HT1080 (cell line): ENCODE data around the gene ARHGDIG. TPM values are rescaled to one million over a fixed set of nuclear protein-coding genes. Genes with fewer than 3 reads are reported as not detected.

Experiments
- DNase-seq: peaks from one replicate; pipeline ENCODE4 v3.0.0-alpha.2; 2015; ENCODE audit warnings: low read depth
- total RNA-seq: library from RNA; depleted of rRNA; stranded (reverse); fragments of >200 nt; shearing (Covaris generic); gene quantifications from 2 replicates; pipeline ENCODE4 v1.2.3, GENCODE V29; 2014

ARHGDIG gene
- total RNA-seq, 1 experiment from 2014 or later, result not detected

DNA sequence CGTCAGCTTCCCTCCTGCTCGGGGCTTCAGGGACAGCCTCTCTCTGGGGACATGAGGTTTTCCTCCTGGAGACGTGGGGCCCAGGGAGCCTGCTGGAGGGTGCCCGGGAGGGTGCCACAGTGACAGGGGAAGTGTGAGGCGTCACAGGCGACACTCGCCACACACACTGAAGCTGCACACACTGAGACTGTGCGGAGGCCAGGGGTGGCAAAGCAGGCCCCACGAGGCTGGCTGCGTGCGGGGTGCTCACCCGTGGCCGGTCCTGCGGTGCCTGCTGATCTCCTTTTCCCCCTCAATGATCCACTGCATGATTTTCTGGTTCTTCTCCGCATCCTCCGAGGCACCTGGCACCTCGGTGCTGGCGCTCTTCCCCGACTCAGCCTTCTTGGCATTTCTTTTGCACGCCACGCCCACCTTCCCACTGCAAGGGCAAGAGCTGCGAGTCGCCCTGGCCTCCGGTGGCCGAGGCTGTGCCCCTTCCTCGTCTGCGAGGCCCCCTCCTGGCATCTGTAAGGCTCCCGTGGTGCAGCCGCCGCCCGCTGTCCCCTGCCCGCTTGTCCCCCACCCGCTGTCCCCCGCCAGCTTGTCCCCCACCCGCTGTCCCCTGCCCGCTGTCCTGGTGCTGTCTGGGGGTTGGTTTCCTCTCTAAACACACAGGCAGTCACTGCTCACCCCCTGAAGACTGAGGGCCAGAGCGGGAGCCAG, 16.6 kb downstream of the ARHGDIG start:
- no peak for DNase-seq

DNA sequence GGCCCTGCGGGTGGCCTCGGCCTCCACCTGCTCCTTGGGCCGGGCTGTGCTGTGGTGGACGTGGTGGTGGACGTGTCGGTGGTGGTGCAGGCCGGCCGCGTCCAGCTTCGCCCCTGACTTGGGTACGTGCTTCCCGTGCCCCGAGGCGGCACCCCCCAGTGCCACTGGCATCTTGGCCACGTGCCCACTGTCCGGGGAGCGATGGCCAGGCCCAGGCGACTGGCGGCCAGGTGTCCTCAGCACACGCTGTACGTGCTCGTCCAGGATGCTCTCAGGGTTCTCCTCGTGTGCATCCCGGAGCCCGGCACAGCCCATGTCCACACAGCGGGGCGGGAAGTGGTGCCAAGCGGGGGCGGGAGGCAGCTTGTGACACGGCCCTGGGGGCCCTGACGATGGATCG, 17.4 kb downstream of the ARHGDIG start:
- no peak for DNase-seq

DNA sequence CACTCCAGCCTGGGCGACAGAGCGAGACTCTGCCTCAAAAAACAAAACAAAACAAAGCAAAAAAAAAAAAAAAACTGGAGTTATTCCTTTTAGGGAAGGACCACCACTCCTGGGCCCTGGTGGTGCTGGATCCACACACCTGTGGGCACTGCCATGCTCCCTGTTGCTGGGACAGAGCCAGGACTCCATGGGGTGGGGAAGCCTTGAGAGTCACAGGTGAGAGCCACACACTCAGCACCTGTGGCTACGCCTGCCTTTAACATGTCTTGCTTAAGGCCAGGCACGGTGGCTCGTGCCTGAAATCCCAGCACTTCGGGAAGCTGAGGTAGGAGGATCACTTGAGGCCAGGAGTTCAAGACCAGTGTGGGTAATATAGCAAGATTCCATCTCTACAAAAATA, 20.8 kb downstream of the ARHGDIG start:
- no peak for DNase-seq

DNA sequence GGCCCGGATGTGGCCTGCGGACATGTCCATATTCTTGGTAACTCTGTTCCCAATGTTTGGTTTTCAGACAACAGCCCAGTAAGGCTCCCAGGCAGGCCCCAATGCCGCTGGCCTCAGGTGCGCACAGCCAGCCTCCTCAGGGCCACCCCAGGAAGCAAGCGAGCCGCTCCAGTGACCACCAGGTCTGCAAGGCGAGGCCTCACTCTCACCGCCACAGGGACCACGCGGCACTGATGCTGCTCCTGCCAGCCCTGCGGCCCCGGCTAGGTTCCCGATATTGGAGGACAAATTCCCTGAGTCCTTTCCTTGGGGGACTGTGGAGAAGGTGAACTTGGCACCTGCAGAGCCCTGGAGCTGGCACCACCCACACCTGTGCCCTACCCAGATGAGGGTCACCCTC, 21.6 kb downstream of the ARHGDIG start:
- no peak for DNase-seq

DNA sequence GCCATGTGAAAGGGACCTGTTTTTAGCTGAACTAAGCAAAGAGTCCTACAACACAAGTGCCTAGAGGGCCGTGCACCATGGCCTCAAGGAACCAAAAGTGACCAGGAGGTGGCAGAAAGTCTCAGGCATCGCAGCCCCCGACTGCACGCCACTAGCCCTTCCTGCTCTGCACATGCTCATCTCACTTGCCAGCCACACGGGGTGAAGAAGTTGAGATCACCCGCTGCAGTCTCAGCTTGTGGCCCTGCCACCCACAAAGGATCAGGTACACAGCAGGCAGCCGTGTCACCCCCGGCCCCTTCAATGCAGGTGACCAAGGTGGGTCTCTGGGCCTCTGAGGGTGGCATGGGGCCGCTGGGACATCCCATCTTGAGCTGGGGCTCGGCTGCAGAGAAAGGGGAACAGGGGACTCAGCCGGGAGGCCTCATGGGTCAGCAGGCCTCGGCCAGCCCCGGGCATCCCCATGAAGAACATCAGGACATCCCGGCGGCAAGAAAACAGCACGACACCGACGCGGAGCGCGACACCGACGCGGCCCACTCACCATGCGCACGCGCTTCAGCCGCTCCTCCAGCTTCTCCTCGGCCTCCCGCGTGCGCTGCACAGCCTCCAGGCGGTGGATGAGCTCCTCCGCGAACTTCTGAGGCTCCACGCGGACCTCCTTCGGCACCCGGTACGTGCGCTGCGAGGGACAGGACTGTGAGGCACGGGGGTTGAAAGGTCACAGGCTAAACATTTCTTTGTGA, 23.5 kb downstream of the ARHGDIG start:
- peak; percentile 6 for DNase-seq

DNA sequence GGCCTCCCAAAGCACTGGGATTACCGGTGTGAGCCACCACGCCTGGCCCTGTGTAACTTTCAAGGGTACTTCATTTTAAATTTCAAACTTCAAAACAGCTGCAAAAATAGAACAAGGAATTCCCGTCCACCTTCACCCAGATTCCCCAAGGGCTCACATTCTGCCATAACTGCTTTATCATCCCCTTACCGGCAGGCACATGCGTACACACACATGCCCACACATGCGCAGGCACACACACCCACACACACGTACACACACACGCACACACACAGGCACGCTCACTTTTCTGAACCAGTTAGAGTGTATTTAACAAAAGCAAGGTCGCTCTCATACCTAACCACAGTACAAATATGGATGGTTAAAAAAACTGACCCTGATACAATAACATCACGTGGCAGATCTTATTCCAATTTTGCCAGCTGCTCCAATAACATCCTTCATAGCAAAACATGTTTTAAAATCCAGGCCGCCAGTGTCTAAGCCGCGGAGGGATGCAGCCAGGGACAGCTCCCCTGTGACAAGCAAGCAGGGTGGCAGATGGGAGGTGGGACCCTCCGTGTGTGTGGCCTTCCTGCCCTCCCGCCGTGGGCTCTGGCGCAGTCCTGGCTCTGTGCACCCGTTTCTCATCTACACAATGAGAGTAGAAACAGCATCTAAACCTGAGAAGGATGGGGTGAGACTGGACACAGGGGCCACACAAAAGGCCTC, 25.7 kb downstream of the ARHGDIG start:
- DNase-seq, result no peak

DNA sequence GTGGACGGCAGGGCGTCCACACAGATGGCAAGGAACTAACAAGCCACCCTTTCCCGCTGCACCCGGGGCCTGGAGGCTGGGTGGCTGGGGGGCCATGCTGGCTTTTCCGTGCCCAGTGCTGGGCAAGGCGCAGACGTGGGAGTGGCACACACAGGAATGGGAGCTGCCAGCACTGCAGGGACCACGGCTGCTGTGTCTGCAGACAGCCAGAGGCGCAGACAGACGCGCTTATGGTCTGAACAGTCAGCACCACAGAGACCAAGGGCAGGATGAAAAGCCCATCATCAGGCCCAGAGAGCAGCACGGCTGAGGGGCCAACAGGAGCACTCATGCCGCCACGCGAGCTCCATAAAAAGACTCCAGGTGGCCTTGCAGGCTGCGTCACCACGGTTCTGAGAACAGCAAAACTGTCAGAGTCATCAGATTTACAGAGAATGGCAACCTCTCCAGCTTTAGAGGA, 26.6 kb downstream of the ARHGDIG start:
- DNase-seq, result no peak

DNA sequence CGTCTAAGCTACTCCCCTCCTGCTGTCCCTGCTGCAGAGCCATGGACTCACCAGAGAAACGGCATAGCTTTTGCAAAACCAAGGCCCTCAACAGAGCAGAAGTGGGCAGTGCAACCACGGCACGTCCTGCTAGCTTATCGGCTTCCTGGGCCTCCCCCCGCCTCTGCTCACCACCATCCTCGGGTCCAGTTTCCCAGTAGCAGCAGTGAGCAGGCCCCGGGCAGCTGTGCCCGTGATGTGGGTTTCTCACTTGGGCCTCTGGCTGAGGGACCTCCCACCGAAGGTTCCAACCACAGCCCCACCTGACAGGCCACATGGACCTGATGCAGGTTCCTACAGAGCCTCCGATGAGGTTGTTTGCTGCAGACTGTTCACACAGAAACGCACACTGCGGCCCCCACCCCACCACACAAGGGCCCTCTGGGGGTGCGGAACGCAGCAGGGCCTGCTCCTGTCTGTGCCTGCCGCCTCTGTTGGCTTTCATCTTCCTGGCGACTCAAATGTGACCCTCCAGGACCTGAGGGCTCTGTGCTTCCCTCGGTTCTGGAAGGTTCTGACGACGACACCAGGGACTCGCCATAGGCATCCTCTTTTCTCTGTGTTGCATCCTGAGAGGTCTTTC, 27.4 kb downstream of the ARHGDIG start:
- DNase-seq, result no peak

DNA sequence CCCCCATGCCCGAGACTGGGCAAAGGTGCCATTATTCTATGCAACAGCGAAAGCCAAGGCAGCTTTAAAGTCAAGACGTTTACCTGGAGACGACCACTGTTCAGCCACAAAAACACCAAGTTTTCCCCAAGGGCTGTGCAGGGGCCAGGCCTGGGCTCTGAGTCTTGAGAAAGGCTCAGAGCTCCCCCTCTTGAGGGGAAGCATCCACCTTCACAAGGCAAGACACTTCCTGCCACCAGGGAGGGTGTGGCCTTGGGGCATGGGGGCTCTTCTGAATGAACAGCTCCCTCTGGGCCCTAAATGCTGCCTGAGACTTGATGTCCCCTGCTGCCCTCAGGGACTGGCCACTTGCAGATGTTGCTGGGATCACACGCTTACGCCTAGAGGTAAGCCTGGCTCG, 29.1 kb downstream of the ARHGDIG start:
- DNase-seq, result no peak

DNA sequence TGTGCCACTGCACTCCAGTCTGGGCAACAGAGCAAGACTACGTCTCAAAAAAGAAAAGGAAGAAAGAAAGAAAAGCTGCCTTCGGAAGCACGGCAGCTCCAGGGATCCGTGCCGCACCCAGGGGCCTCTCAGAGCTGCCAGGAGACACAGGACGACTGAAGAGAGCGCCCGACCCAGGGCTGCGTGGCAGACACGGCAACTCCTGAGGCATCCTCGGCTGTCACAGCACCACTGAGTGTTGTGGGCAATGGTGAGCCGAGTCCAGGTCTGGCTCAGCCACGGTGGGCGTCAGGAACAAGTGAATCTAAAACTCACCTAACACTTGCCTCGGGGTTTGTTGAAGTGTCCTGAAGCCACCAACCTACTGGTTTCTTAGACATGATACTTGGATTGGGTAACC, 31.3 kb downstream of the ARHGDIG start:
- no peak for DNase-seq

DNA sequence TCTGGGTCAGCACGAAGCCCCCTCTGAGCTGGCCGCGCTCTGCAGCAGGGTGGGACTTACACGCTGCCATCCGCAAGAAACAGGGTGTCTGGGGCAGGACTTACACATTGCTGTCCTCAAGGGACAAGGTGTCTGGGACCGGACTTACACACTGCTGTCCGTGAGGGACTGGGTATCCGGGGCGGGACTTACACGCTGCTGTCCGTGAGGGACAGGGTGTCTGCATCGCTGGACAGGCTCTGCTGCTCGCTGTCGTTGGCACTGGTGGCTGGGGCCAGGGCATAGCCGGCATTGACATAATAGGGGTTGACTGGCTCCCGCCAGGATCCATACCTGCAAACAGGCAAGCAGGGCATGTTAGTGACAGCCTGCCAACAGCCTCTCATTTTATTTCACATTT, 34.0 kb downstream of the ARHGDIG start:
- DNase-seq, result no peak

DNA sequence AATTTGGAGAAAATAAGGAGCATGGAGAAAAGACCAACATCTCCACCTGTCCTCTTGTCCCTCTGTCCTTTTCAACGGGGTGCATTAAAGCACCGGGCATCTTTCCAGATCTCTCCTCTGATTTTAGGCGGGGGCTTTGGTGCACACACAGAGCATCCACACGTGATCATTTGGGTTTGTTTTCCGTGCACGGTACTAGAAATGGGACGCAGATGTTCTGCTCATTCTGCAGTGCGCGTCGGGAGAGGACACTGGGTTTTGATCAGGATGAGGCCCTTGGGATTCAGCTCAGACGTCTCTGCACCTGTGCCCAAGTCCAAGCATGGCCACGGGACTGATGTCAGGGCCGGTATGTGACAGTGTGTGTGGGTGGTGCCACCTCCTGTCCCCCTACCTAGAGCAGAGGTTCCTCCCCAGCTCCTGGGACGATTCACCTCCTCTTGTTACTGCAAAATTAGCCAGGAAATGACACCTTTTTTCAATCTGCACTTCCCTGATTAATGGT, 34.5 kb downstream of the ARHGDIG start:
- no peak for DNase-seq

DNA sequence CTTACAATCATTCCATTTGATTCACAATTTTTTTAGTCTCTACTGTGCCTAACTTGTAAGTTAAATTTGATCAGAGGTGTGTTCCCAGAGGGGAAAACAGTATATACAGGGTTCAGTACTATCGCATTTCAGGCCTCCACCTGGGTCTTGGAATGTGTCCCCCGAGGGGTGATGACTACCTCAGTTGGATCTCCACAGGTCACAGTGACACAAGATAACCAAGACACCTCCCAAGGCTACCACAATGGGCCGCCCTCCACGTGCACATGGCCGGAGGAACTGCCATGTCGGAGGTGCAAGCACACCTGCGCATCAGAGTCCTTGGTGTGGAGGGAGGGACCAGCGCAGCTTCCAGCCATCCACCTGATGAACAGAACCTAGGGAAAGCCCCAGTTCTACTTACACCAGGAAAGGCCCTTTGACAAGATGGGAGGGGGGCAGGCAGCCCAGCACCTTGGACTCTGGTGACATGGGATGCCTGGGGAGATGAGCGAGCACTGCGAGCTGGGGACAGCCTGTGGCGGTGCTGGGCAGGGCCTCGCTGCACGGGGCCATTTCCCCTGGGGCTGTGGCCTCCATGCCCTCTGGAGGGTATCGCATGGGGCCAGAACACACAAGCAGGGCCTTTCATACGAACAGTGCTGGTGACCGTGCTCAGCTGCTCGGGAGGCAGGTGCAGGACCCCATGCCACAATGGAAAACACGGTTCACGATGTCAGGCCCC, 36.5 kb downstream of the ARHGDIG start:
- DNase-seq, result no peak

DNA sequence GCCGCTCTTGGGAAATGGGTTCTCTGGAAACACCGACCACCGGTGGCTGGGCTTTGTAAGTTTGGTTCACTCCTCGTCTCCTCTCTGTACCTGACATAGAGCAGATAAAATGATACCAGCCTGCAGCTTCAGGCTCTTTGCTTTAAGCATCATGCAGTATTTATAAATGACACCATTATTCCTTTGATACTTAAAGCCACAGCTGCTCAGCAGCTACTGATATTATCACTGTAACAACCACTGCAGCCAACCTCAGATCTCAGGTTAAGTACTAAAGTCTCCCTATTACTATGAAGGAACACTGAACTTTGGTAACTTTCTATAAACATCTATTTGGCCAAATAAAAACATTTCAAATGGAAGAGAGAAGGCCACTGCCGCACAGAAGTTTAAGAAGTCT, 37.2 kb downstream of the ARHGDIG start:
- no peak for DNase-seq

DNA sequence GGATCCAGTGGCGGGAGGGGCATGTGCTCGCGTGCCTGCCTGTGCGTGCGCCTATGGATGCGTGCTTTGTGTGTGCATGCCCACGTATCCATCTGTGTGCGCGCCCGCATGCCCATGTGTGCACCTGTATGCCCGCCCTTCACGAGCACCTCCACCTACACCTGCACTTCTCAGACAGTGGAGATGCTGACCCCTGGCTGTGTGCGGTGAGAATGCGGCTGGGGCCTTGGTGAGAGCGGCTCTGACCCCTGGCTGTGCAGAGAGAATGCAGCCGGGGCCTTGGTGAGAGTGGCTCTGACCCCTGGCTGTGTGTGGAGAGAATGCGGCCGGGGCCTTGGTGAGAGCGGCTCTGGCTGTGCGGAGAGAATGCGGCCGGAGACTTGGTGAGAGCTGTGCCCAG, 38.2 kb downstream of the ARHGDIG start:
- DNase-seq, result no peak

DNA sequence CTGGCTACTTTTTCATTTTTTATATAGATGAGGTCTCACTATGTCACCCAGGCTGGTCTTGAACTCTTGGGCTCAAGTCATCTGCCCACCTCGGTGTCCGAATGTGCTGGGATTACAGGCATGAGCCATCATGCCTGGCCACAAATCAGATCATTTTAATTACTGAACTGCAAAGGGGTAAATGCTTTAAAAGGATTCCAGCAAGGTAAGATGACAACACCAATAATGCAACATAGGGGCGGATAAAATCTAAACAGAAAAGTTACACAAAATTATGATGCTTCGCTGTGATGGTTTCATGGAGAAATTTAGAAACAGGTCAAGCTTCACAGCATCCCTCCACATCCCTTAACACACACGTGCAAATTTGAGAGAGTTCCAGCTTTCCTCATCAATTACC, 39.8 kb downstream of the ARHGDIG start:
- DNase-seq, result no peak

DNA sequence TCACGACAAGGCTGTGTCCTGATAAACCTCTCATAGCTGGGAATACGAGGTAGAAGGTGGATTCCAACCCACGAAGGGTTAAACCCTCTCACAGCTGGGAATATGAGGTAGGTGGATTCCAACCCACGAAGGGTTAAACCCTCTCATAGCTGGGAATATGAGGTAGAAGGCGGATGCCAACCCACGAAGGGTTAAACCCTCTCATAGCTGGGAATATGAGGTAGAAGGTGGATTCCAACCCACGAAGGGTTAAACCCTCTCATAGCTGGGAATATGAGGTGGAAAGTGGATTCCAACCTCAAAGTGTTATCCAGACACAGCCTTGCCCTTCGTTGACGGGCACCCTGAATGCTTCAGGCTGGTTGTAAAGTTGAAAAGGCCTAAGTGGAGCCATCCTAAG, 41.1 kb downstream of the ARHGDIG start:
- no peak for DNase-seq

DNA sequence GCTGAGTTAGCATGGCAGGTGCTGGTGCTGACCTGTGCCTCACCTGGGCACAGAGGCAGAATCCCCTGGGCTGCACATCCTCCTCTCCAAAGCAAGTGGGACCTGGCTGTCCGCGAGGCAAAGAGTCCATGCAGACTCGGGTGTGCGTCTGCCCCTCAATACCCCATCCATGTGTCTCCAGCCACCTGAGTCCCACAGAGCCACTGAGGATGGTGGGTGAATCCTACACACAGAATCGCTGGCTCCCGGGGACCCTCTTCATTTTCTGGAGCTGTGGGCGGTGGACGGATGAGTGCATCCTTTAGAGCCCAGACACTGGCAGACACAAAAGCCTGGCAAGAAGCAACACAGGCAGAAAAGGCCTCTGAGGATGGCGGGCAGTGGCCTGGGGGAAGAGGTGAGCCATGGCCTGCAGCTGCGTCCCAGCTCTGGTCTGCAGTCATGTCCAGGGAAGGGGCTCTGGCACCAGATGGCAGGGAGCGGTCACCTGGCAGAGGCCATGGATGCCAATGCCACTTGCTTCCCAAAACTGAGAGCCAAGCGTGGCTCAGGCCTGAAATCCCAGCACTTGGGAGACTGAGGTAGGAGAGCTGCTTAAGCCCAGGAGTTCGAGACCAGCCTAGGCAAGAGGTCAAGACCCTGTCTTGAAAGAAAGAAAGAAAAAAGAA, 42.2 kb downstream of the ARHGDIG start:
- DNase-seq, result no peak

DNA sequence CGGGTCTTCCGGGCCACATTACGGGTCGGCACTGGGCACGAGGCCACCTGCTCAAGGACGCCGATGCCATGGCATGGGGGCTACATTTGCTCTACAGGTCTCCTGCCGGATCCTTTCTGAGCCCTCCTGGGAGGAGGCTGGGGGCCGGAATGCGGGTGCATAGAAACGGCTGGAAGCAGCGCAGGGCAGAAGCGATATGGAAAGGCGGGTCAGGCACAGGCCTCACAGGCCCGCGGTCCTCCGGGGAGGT, 43.7 kb downstream of the ARHGDIG start:
- no peak for DNase-seq

DNA sequence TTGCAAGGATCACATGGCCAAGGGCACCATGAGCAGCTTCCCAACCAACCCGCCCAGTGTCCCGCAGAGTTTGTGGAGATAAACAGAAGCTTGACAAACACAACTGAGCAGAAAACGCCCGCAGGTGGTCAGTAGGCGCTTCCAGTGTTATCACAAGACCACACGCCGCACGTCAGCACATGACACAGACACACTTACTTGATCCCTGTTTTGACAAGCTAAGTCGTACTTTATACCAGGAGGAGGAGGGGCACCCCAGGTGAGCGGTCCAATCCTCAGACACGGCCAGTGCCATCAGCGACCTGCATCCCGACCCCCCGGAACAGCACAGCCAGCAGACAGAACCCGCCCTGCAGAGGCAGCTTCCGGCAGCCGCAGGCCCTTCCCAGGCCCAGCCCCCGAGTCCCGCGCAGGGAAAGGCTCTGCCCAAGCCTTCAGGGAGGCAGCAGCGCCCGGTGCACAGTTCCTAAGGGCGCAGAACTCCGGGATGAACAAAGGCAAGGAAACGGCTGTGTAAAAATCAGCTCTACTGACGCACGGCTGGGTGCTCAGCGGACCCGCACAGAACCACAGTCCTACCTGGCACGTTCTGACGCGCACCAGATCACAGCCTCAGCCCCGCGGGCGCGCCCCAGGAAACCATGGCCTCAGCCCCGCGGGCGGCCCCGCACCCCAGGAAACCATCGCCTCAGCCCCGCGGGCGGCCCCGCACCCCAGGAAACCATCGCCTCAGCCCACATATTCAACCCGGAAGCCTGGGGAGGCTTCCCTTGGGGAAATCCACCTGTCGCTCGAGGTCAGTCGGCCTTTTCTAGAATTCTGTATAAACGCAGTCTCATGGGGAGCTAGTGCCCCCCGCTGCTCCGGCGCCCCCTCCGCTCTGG, 44.3 kb downstream of the ARHGDIG start:
- no peak for DNase-seq
